Measurements from ENCODE around the gene NCR3LG1.
"Not testable (repeated sequence)": the region's sequence is repeated elsewhere in the genome, so short reads cannot be mapped to it uniquely, and the experiment has no call there.

NCR3LG1 gene

GRCh38 chr11:17410606-17411379 is 59.2 kb downstream of the NCR3LG1 start:
- no peak for DNase-seq (ENCODE audit: low read depth in 2 of 2)

- DNase-seq (ENCODE audit: low read depth in 2 of 2), result no peak
These were observed 59.8 kb downstream of the NCR3LG1 start for GRCh38 chr11:17411418-17411817.

GRCh38 chr11:17412488-17413180 is 61.0 kb downstream of the NCR3LG1 start:
- no peak for DNase-seq (ENCODE audit: low read depth in 2 of 2)

- DNase-seq (ENCODE audit: low read depth in 2 of 2), result no peak
These were observed 62.1 kb downstream of the NCR3LG1 start for GRCh38 chr11:17413414-17414316.

GRCh38 chr11:17414317-17414737 is 62.7 kb downstream of the NCR3LG1 start:
- no peak for DNase-seq (ENCODE audit: low read depth in 2 of 2)

- no peak for DNase-seq (ENCODE audit: low read depth in 2 of 2)
These were observed 63.4 kb downstream of the NCR3LG1 start for GRCh38 chr11:17414992-17415391.

- no peak for DNase-seq (ENCODE audit: low read depth in 2 of 2)
These were observed 64.0 kb downstream of the NCR3LG1 start for GRCh38 chr11:17415523-17416104.

GRCh38 chr11:17416492-17416891 is 64.9 kb downstream of the NCR3LG1 start:
- DNase-seq (ENCODE audit: low read depth in 2 of 2), result no peak

GRCh38 chr11:17418444-17419081 is 67.0 kb downstream of the NCR3LG1 start:
- DNase-seq (ENCODE audit: low read depth in 2 of 2), result no peak

GRCh38 chr11:17421781-17422180 is 70.2 kb downstream of the NCR3LG1 start:
- no peak for DNase-seq (ENCODE audit: low read depth in 2 of 2)

- DNase-seq (ENCODE audit: low read depth in 2 of 2), result no peak
These were observed 72.1 kb downstream of the NCR3LG1 start for GRCh38 chr11:17423533-17424310.

- DNase-seq (ENCODE audit: low read depth in 2 of 2), result not testable (repeated sequence)
These were observed 74.6 kb downstream of the NCR3LG1 start for GRCh38 chr11:17426233-17426632.
